CD4-positive, alpha-beta T cell treated with Interleukin-4 for 4 hours (primary cell): ENCODE measurements around the gene SPON2.

Source experiments
- DNase-seq: peaks from one replicate; pipeline ENCODE4 v3.0.0-alpha.2; 2020

SPON2 gene

GRCh38 chr4:1171311-1172227 lies 814 bp downstream of the SPON2 start:
- peak; percentile 50 for DNase-seq

- DNase-seq, result no peak
Observed at GRCh38 chr4:1170976-1171310, 1.4 kb downstream of the SPON2 start.

DNA sequence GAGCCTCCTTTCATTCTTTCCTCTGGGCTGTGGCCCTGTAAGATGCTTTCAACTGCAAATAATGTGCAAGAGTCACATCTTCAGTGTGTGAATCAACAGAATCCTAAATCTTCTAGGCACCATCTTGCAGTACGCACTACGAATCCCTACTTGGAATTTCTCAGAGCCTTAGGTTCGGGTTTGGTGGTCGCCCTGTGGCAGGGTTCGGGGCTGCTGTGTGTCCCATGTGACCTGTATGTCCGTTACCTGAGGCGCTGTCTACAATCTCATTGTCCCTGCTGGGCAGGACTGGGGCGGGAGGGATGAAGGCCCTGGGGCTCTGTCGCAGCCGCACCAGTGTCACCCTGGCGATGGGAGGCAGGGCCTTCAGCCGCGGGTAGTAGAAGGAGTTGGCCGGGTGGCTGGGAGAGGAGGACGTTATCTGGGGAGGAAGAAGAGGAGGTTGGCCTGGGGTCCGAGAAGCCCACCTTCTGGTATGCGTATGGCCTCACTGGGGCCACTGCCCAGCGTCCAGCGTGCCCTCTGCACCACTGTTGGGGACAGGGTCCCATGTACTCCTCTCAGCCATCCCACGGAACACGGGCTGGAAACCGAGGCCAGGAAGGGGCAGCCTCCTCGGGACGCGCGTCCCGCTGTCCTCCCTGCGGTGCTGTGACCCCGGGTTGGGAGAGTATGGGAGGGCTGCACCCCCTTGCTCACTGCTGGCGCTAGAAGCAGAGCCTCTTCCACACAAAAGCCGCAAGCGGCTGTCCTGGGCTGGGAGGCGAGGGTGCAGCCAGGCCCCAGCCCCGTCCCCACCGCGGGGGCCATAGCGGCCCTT lies 2.0 kb downstream of the SPON2 start:
- no peak for DNase-seq

DNA sequence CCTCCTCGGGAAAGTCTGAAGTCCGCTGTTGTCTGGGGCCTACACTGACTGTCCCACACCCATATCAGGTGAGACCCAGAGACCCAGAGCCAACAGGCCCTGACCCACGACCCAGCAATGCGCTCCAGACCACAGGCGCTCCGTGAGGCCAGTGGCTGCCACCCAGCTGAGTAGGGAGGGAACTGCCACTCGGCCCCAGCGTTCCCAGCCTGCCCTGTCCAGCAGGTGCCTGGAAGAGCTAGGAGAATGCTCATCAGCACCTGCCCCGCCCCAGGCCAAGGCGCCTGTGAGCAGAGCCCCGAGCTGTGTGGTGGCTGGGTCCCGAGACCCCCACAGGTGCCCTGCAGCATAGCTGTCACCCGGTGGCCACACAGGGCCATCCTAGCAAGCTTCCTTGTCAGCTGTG lies 2.7 kb downstream of the SPON2 start:
- DNase-seq, result no peak

- no peak for DNase-seq
Observed at GRCh38 chr4:1169171-1169671, 3.2 kb downstream of the SPON2 start.

DNA sequence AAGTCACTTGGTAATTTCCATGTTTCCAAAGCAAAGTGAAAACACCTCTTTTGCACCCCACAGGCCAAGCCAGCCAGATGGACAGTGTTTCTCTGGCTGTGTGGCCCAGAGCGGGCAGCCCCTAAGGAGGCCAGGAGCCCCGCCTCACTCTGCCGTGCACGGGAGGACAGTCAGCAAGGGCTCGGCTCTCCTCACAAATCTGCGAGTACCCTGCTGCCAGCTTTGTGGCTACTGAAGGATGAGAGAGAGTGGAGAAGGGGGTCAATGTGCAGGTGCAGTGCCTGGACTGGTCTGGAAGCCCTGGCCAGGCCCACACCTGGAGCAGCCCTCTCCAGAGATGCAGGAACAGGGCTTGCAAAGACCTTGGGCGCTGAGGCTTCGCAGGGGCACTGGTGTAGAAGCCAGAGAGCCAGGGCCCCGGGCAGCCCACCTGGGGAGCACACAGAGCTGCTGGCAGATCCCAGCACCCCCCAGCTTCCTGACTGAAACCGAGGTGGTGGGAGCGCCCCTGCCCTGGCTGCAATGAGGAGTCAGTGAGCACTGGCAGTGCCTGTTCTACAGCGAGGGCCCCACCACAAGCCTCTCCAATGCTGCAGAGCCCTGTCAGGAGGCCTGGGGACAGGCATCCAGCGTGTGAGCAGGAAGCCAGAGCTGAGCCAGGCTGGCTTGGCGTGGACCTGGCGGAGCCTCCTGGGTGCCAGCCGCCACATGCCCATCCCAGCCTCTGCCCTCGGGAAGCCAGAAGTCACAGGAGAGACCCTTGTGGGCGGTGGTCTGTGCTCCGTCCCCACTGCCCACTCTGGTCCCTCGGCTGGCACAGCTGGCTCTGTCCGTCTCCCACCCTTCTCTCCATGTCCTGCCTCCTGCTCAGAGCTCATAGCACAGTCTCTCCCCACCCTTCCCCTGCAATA lies 3.9 kb downstream of the SPON2 start:
- no peak for DNase-seq

DNA sequence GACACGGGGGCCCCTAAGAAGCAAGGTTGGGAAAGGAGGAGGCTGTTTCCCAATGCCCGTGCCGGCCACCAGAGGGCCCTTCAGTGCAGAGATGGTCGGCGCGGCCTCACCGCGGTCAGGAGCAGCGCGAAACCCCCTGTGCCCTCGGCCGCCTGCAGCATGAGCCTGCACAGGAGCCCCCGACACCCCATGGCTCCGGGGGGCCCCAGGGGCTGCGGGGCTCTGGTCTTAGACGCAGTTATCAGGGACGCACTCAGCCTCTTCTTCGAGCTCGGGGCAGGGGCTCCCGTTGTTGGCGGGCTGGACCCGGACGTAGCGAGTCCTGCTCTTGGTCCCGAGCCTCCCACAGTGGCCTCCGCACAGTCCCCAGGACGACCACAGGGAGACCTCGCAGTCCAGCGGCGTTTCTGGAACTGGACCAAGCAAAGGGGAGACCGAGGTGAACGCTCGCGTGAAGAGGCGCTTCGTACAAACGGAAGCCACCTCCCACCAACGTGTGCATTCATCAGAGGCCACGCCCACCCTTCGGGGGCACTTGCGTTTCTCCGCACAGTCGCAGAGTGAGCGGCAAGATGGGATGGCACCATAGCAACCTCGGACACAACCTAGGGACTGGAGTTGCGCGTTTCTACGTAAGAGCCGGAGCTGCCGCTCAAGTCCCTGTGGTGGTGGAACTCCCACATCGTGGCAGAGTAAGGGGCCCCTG lies 5.0 kb downstream of the SPON2 start:
- DNase-seq, result peak; percentile 88

DNA sequence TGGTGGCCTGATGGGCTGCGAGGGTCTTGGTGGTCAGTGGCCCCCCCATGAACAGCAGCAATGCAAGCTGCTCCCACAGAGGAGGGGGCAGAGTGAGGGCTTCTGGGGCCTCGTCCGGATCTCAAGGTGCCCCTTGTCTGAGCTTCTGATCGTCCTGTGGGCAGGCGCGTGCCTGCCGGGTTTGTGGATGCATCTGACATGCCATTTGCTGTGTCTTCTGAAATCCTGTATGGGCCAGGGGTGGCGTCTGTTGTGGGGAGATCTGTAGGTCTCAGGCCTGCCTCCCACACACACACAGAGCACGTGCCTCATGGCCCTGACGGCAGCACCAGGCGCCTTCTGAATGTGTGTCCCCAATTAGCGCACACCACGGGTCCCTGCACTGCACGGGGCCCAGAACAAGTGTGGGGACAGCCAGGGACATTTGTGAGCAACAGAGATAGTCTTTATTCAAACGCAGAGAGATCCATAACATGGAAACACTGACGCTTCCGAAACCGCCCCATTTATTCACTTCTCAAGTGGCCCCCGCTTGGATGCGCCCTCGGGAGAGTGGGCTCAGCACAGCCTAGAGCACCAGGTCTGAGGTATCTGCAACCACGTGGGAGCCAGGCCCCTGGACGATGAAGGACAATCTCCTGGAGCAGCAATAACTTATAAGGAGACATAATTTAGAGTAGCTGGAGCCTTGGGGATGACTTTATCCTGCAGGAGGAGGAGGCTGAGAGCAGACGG lies 5.7 kb downstream of the SPON2 start:
- DNase-seq, result no peak

DNA sequence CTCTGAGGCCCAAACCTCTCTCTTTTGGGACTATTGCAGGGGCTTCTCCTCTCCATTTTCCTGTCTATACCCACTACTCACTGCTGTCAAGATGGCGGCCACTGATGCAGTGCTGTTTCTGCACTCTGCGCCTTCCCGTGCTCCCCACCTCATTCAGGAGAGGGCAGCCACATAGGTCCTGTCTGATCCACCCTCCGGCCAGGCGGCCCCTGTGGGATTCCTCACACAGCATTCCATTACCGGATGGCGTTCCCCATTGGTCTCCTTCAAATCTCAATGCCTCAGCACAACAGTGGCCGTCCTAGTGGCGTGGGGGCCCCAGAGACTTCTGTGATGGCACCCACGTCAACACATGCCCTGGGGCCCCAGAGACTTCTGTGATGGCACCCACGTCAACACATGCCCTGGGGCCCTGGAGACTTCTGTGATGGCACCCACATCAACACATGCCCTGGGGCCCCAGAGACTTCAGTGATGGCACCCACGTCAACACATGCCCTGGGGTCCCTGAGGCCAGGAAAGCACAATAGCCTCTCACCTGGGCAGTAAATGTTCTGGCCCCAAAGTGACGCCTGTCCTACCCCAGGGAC lies 7.3 kb downstream of the SPON2 start:
- no peak for DNase-seq

DNA sequence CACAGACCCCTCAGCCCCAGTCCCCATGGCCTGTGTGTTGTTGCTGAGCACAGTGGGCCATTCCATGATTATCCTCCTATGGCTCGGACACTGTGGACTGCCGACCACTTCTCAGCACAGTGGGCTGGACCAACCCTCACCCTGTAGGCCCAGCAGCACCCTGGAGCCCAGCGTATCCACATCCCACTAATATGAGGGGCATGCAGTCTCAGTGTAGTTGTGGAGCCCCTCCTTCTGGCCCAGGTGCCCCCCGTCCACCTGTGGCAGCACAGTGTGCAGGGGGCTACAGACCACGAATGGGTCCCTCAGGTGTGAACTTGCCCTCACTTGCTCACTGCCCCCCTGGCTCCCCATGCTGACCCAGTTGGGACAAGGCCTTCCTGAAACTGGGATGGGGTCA lies 7.9 kb downstream of the SPON2 start:
- DNase-seq, result no peak

GRCh38 chr4:1164040-1164439 lies 8.3 kb downstream of the SPON2 start:
- DNase-seq, result no peak

GRCh38 chr4:1160351-1160750 lies 12.0 kb downstream of the SPON2 start:
- no peak for DNase-seq

GRCh38 chr4:1156069-1156468 lies 16.3 kb downstream of the SPON2 start:
- DNase-seq, result no peak

- no peak for DNase-seq
Observed at GRCh38 chr4:1155314-1155713, 17.1 kb downstream of the SPON2 start.

DNA sequence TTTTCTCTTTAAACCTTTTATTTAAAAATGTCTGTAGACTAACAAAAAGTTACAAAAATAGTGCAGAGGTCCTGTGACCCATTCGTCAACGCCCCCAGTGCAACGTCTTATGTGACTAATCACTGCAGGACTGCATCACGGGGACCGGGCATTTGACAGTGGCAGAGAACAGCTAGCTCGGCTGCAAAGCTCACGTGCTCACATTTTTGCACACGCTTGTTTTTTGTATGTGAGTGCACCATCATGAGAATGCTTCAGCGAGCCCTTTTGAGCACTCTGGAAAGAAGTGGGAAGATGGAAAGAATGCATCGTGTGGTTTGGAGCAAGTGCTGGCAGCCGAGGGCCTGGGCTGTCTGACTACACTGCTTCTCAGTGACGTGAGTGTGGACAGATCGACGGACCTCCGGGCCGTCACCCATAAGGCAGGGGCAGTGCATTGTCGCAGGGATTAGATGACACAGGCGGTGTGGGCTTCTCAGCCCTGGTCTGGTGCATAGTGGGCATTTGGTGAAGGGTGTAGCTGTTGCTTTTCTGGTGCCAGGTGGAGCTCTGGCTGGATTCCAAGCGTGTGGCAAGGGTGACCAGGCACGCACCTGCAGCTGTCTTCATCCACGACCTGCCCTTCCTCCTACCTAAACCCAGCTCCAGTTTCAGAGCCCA lies 17.7 kb downstream of the SPON2 start:
- DNase-seq, result no peak

GRCh38 chr4:1154126-1154522 lies 18.3 kb downstream of the SPON2 start:
- DNase-seq, result no peak

DNA sequence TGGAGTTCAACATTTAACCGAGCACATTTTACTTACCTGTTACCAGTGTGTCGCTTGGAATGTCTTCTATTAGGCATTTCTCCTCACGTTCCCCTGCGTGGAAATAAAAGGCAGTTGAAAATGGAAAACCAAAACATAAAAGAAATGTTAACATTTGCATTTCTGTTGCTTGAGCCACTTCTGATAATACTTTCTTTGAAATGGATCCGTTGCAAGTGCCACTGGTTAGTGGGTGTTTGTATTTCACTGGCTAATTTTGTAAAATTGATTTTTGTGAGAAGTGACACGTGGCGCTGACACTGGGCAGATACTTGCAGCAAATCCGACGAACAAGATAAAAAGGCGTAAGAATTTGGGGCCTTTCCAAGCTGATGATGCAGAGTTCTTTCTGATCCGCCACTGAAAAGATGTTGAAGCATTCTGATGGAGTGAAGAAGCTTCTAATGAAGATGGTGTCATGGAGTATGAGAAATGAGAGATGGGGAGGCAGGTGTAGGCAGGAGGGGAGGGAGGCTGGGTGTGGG lies 18.8 kb downstream of the SPON2 start:
- DNase-seq, result no peak

DNA sequence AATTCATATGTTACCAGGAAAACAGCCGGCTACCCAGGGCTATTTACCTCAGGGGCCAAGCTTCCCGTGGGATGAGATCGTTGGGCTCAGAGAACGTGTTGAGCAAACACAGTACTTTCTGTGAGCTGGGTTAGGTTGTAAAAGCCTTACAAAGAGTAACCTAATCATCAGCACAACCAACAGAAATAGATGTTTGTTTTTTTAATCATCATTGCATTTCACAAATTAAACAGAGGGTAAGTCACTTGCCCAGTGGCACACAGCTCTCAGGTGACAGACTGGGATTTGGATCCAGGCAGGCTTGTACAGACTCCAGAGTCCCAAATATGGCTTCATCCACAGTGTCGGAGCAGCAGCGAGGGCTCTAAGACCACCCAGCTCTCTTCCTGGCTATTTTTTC lies 20.1 kb downstream of the SPON2 start:
- DNase-seq, result no peak

DNA sequence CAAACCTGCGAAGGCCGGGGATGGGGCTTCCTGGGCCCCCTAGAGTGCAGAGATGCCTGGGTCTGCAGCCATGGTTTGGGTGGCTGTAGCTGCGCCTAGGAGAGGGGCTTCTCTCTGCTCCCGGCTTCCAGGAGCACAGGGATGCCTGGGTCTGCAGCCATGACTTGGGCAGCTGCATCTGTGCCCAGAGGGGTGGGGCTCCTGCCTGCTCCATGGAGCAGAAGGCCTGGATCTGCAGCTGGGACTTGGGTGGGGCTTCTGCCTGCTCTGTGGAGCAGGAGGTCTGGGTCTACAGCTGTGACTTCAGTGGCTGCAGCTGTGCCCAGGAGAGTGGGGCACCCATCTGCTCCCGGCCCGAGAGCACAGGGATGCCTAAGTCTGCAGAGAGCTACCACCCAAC lies 20.8 kb downstream of the SPON2 start:
- no peak for DNase-seq

- DNase-seq, result no peak
Observed at GRCh38 chr4:1150875-1151274, 21.5 kb downstream of the SPON2 start.
